IMR-90 (cell line): ENCODE measurements around the gene LRRC18. TPM values are rescaled to one million over a fixed set of nuclear protein-coding genes. Genes with fewer than 3 reads are reported as not detected.

Source experiments
- ATAC-seq: fragments of 200-7000 bp; cut with Tn5 transposase; 2 replicates; pipeline ENCODE4 v1.9.1; 2020; ENCODE audit warnings: low read depth, mild to moderate bottlenecking, moderate library complexity
- BruUV-seq: library from RNA; stranded (reverse); fragments of 400-500 nt; replicated peaks from 2 replicates; lab custom pipeline; 2021; lab: Mats Ljungman, UMichigan
- CTCF ChIA-PET: fragments of 300-600 bp; formaldehyde crosslinking; extraction: SDS; loops from one replicate; lab custom pipeline; 2021; ENCODE audit warnings: antibody characterized with exemption; lab: Yijun Ruan, JAX
- POLR2A ChIA-PET: fragments of 300-600 bp; sonication (Branson Sonifier 250); formaldehyde crosslinking; loops from one replicate; lab custom pipeline; 2022; ENCODE audit warnings: antibody characterized with exemption; ENCODE audit not compliant: unreplicated experiment; lab: Charles Lee
- DNase-seq: peaks from one replicate; pipeline ENCODE4 v3.0.0; 2013
- H2AFZ ChIP-seq: replicated peaks from 2 replicates; pipeline ENCODE3; 2013; ENCODE audit warnings: low read length, mild to moderate bottlenecking; ENCODE audit not compliant: poor library complexity
- H2AK5ac ChIP-seq: 2 replicates; pipeline ENCODE4 v1.6.1; 2013; ENCODE audit warnings: low read depth, low read length, inconsistent platforms
- H2AK9ac ChIP-seq: replicated peaks from 2 replicates; pipeline ENCODE3; 2013; ENCODE audit warnings: mild to moderate bottlenecking, low read depth, low read length, moderate library complexity; ENCODE audit not compliant: poor library complexity
- H2BK120ac ChIP-seq: 2 replicates; pipeline ENCODE4 v1.6.1; 2013; ENCODE audit warnings: low read depth, low read length, inconsistent platforms
- H2BK15ac ChIP-seq: 3 replicates; pipeline ENCODE4 v1.6.1; 2013; ENCODE audit warnings: low read depth, low read length, inconsistent platforms
- H2BK20ac ChIP-seq: 2 replicates; pipeline ENCODE4 v1.6.1; 2013; ENCODE audit warnings: low read depth, mild to moderate bottlenecking, inconsistent platforms, low read length, moderate library complexity
- H2BK5ac ChIP-seq: 2 replicates; pipeline ENCODE4 v1.6.1; 2013; ENCODE audit warnings: mild to moderate bottlenecking, low read depth, low read length, inconsistent platforms; ENCODE audit not compliant: poor library complexity, severe bottlenecking
- H3K14ac ChIP-seq: replicated peaks from 2 replicates; pipeline ENCODE4 v1.6.1; 2013; ENCODE audit warnings: low read depth, low read length, inconsistent platforms
- H3K18ac ChIP-seq: 2 replicates; pipeline ENCODE4 v1.6.1; 2013; ENCODE audit warnings: low read depth, low read length, control low read depth
- H3K23ac ChIP-seq: 2 replicates; pipeline ENCODE4 v1.6.1; 2013; ENCODE audit warnings: low read depth, low read length, inconsistent platforms
- H3K27ac ChIP-seq: 2 replicates; pipeline ENCODE4 v1.5.1; 2013; ENCODE audit warnings: mild to moderate bottlenecking, control low read depth, low read length; ENCODE audit not compliant: insufficient read depth
- H3K27me3 ChIP-seq: 2 replicates; pipeline ENCODE4 v1.6.1; 2013; ENCODE audit warnings: low read length; ENCODE audit not compliant: control insufficient read depth, insufficient read depth
- H3K36me3 ChIP-seq: 2 replicates; pipeline ENCODE4 v1.6.1; 2013; ENCODE audit warnings: low read length, mixed read lengths; ENCODE audit not compliant: control insufficient read depth, insufficient read depth
- H3K4ac ChIP-seq: 2 replicates; pipeline ENCODE4 v1.6.1; 2013; ENCODE audit warnings: low read depth, low read length, inconsistent platforms
- H3K4me1 ChIP-seq: 2 replicates; pipeline ENCODE4 v1.6.1; 2013; ENCODE audit warnings: low read length, mixed read lengths; ENCODE audit not compliant: control insufficient read depth, insufficient read depth
- H3K4me2 ChIP-seq: 2 replicates; pipeline ENCODE4 v1.6.1; 2013; ENCODE audit warnings: low read depth, mild to moderate bottlenecking, control low read depth, low read length, moderate library complexity
- H3K4me3 ChIP-seq: 2 replicates; pipeline ENCODE4 v1.5.1; 2013; ENCODE audit warnings: low read depth, mild to moderate bottlenecking, control low read depth, low read length, moderate library complexity; ENCODE audit not compliant: insufficient read depth
- H3K56ac ChIP-seq: 2 replicates; pipeline ENCODE4 v1.6.1; 2013; ENCODE audit warnings: low read length, inconsistent platforms; ENCODE audit not compliant: insufficient read depth; ENCODE audit errors: extremely low read depth
- H3K79me1 ChIP-seq, 2 experiments: 2 replicates each; pipeline ENCODE4 v1.6.1; 2013; ENCODE audit warnings: low read length in 2 of 2, inconsistent platforms in 1 of 2, low read depth in 1 of 2
- H3K9ac ChIP-seq: 2 replicates; pipeline ENCODE4 v1.6.1; 2013; ENCODE audit warnings: low read depth, low read length, control low read depth
- H3K9me1 ChIP-seq: 2 replicates; pipeline ENCODE4 v1.6.1; 2013; ENCODE audit warnings: low read length, inconsistent platforms; ENCODE audit not compliant: insufficient read depth
- H3K9me3 ChIP-seq: 2 replicates; pipeline ENCODE4 v1.6.1; 2013; ENCODE audit warnings: low read length; ENCODE audit not compliant: control insufficient read depth, insufficient read depth
- H4K20me1 ChIP-seq: 2 replicates; pipeline ENCODE4 v1.6.1; 2013; ENCODE audit warnings: low read length, inconsistent platforms; ENCODE audit not compliant: insufficient read depth
- H4K5ac ChIP-seq: 2 replicates; pipeline ENCODE4 v1.6.1; 2013; ENCODE audit warnings: mild to moderate bottlenecking, low read depth, low read length, control low read depth
- H4K8ac ChIP-seq, 2 experiments: 2 replicates each; pipeline ENCODE4 v1.6.1; 2013; ENCODE audit warnings: low read depth in 2 of 2, low read length in 2 of 2, control low read depth in 1 of 2, inconsistent platforms in 1 of 2
- H4K91ac ChIP-seq: 2 replicates; pipeline ENCODE4 v1.6.1; 2013; ENCODE audit warnings: low read depth, low read length, inconsistent platforms; ENCODE audit not compliant: insufficient read depth
- CEBPB ChIP-seq: IDR thresholded peaks from 2 replicates; pipeline ENCODE4 v1.6.1; 2012; ENCODE audit warnings: low read depth, low read length, improper control_type of control experiment
- MAFK ChIP-seq: IDR thresholded peaks from 2 replicates; pipeline ENCODE4 v1.6.1; 2012; ENCODE audit warnings: low read depth, low read length, improper control_type of control experiment
- SMC3 ChIP-seq: fragments of 150-350 bp; IDR thresholded peaks from 2 replicates; pipeline ENCODE4 v1.6.1; 2016; ENCODE audit warnings: low read depth, mild to moderate bottlenecking, antibody characterized with exemption, low read length, moderate library complexity
- WGBS, 2 experiments: methylation state at CpG; one replicate each; pipeline versions ENCODE4 v1.1.5 to v1.1.7; 2013; ENCODE audit warnings: missing lambda C conversion rate in 2 of 2; ENCODE audit not compliant: insufficient read length in 1 of 2; ENCODE audit errors: extremely low coverage in 2 of 2; 5-methylcytosine and 5-hydroxymethylcytosine counted together
- dilution Hi-C: fragments of 300-500 bp; cut with HindIII; formaldehyde crosslinking; loops from one replicate; pipeline ENCODE4 v1.14.3; 2018; ENCODE audit warnings: low sequenced_read_pairs; ENCODE audit not compliant: unreplicated experiment
- in situ Hi-C: fragments of 300-500 bp; cut with MboI; formaldehyde crosslinking; loops from 3 replicates; pipeline ENCODE4 v1.14.3; 2019; ENCODE audit warnings: low sequenced_read_pairs, inconsistent platforms, mixed read lengths
- intact Hi-C: fragments of 100-400 bp; cut with micrococcal nuclease; formaldehyde crosslinking; loops from 2 replicates; pipeline ENCODE4 v1.10.0; 2022
- polyA plus RNA-seq, 3 experiments: library from polyadenylated mRNA; depleted of rRNA; stranded (reverse); fragments of >200 nt; gene quantifications; 2 replicates each; pipeline ENCODE4 v1.2.3, GENCODE V29; 2012; ENCODE audit warnings: low replicate concordance in 1 of 3
- total RNA-seq: library from RNA; depleted of rRNA; stranded (reverse); fragments of >200 nt; gene quantifications from 2 replicates; pipeline ENCODE4 v1.2.3, GENCODE V29; 2012

Gene LRRC18
- total and polyA plus RNA-seq, 2 of the 4 experiments (the other 2 are of a cell fraction): not detected

GRCh38 chr10:48951707-48952106, 12.1 kb upstream of the LRRC18 start:
- Histone ChIP-seq H3K4me1 (no peaks in the 10 kb centered on the region), H2AK9ac (no peak overlapping the region), H4K5ac (no peak overlapping the region), H3K9me1 (no peaks in the 10 kb centered on the region), H4K91ac (no peak overlapping the region), H2BK5ac (no peak overlapping the region), H3K23ac (no peak overlapping the region), H4K20me1 (no peaks in the 10 kb centered on the region), H3K79me1 (no peaks in the 10 kb centered on the region), H3K27ac (no peak overlapping the region), H3K14ac (no peak overlapping the region), H2BK20ac (no peak overlapping the region), H2AK5ac (no peak overlapping the region), H3K4me2 (no peak overlapping the region), H3K4me3 (no peak overlapping the region), H2AFZ (no peak overlapping the region), H3K4ac (no peak overlapping the region), H3K36me3 (no peaks in the 10 kb centered on the region), H3K56ac (no peak overlapping the region), H2BK120ac (no peak overlapping the region), H3K9ac (no peak overlapping the region), H2BK15ac (no peak overlapping the region), H4K8ac (no peak overlapping the region), H3K9me3 (no peaks in the 10 kb centered on the region), H3K27me3 (peaks cover 8% of the 10 kb centered on the region), H3K18ac (no peak overlapping the region)
- dilution Hi-C loops: no loop called here
- ATAC-seq: no peak
- intact Hi-C loops: no loop called here
- ChIA-PET CTCF (no interaction called here), POLR2A (no interaction called here)
- in situ Hi-C loops: no loop called here
- BruUV-seq: no TSS peak
- no peak for TF ChIP-seq SMC3
- no peak for TF ChIP-seq CEBPB
- TF ChIP-seq MAFK: no peak
- WGBS, 2 experiments: 60% methylated on average over 1 of the region's 7 CpGs; no CpG with 5 or more reads in 1 of the 2 experiments
- DNase-seq: no peak
